ENCODE measurements around the gene SREBF2. TPM values are rescaled to one million over a fixed set of nuclear protein-coding genes. Genes with fewer than 3 reads are reported as not detected.
"Not testable (repeated sequence)": the region's sequence is repeated elsewhere in the genome, so short reads cannot be mapped to it uniquely, and the experiment has no call there.

The SREBF2 gene
- total and polyA plus RNA-seq, 2 experiments from 2014 or later = 113 to 114 TPM

- H3K9me3 ChIP-seq (ENCODE audit: low read depth) = no peaks in the 10 kb centered on the region
- H4K20me1 ChIP-seq (ENCODE audit: insufficient read depth, poor library complexity, severe bottlenecking) = peaks cover 21% of the 10 kb centered on the region
- peak overlapping the region; percentile 87 for H3K4me2 ChIP-seq
- H3K4me3 ChIP-seq = peak overlapping the region; percentile 93
- no peaks in the 10 kb centered on the region for H3K36me3 ChIP-seq (replicated peaks; ENCODE audit: insufficient read depth, low read depth)
- peaks cover 54% of the 10 kb centered on the region for H3K79me2 ChIP-seq
- WGBS (ENCODE audit: low lambda C conversion rate, missing lambda C conversion rate) = under 1% methylated on average over 57 of the region's 86 CpGs
- TF ChIP-seq EZH2phosphoT487 (IDR thresholded peaks at IDR 0.05; ENCODE audit: low read depth, severe bottlenecking, unreplicated experiment) (no peak), CTCF (IDR thresholded peaks at IDR 0.05; ENCODE audit: poor library complexity) (no peak), EZH2 (IDR thresholded peaks at IDR 0.05; ENCODE audit: borderline replicate concordance) (no peak)
- H3K9me2 ChIP-seq (replicated peaks; ENCODE audit: insufficient read depth) = no peaks in the 10 kb centered on the region
- H3K27ac ChIP-seq = peak overlapping the region; percentile 96
- peaks cover 14% of the 10 kb centered on the region for H3K4me1 ChIP-seq (ENCODE audit: insufficient read depth)
- H3K27me3 ChIP-seq = no peaks in the 10 kb centered on the region
- peak; percentile 75 for DNase-seq (ENCODE audit: low spot score)
- peak overlapping the region; percentile 6 for H2AFZ ChIP-seq
Measured at GRCh38 chr22:41833369-41834004, 582 bp downstream of the SREBF2 start.

GRCh38 chr22:41834005-41834944, 1.4 kb downstream of the SREBF2 start:
- Histone ChIP-seq H3K4me3 (peak overlapping the region; percentile 93), H2AFZ (no peak overlapping the region), H3K79me2 (peaks cover 62% of the 10 kb centered on the region), H3K27ac (peak overlapping the region; percentile 96), H3K36me3 (replicated peaks; ENCODE audit: insufficient read depth, low read depth) (no peaks in the 10 kb centered on the region), H3K9me3 (ENCODE audit: low read depth) (no peaks in the 10 kb centered on the region), H3K4me1 (ENCODE audit: insufficient read depth) (peaks cover 14% of the 10 kb centered on the region), H3K9me2 (replicated peaks; ENCODE audit: insufficient read depth) (no peaks in the 10 kb centered on the region), H3K4me2 (peak overlapping the region; percentile 87), H3K27me3 (no peaks in the 10 kb centered on the region), H4K20me1 (ENCODE audit: insufficient read depth, poor library complexity, severe bottlenecking) (peaks cover 25% of the 10 kb centered on the region)
- TF ChIP-seq EZH2phosphoT487 (IDR thresholded peaks at IDR 0.05; ENCODE audit: low read depth, severe bottlenecking, unreplicated experiment) (no peak), EZH2 (IDR thresholded peaks at IDR 0.05; ENCODE audit: borderline replicate concordance) (no peak), CTCF (IDR thresholded peaks at IDR 0.05; ENCODE audit: poor library complexity) (no peak)
- 12% methylated on average over 14 of the region's 14 CpGs for WGBS (ENCODE audit: low lambda C conversion rate, missing lambda C conversion rate)
- DNase-seq (ENCODE audit: low spot score) = no peak

- WGBS (ENCODE audit: low lambda C conversion rate, missing lambda C conversion rate) = 90% methylated on average over 8 of the region's 8 CpGs
- not testable (repeated sequence) for DNase-seq (ENCODE audit: low spot score); H3K4me3 ChIP-seq; H3K27me3 ChIP-seq; H3K9me2 ChIP-seq (replicated peaks; ENCODE audit: insufficient read depth); H3K36me3 ChIP-seq (replicated peaks; ENCODE audit: insufficient read depth, low read depth); H3K9me3 ChIP-seq (ENCODE audit: low read depth); H2AFZ ChIP-seq
- peak overlapping the region; percentile 87 for H3K4me2 ChIP-seq
- H3K27ac ChIP-seq = peak overlapping the region; percentile 37
- peaks cover 35% of the 10 kb centered on the region for H4K20me1 ChIP-seq (ENCODE audit: insufficient read depth, poor library complexity, severe bottlenecking)
- H3K4me1 ChIP-seq (ENCODE audit: insufficient read depth) = peaks cover 19% of the 10 kb centered on the region
- H3K79me2 ChIP-seq = peaks cover 74% of the 10 kb centered on the region
Measured at GRCh38 chr22:41835462-41835861, 2.6 kb downstream of the SREBF2 start.

- no peaks in the 10 kb centered on the region for H3K27me3 ChIP-seq
- H3K79me2 ChIP-seq = peaks cover 85% of the 10 kb centered on the region
- peaks cover 30% of the 10 kb centered on the region for H3K4me1 ChIP-seq (ENCODE audit: insufficient read depth)
- H3K9me3 ChIP-seq (ENCODE audit: low read depth) = no peaks in the 10 kb centered on the region
- no peak overlapping the region for H2AFZ ChIP-seq
- H3K9me2 ChIP-seq (replicated peaks; ENCODE audit: insufficient read depth) = no peaks in the 10 kb centered on the region
- H3K4me2 ChIP-seq = peak overlapping the region; percentile 87
- 72% methylated on average over 2 of the region's 2 CpGs for WGBS (ENCODE audit: low lambda C conversion rate, missing lambda C conversion rate)
- no peak for DNase-seq (ENCODE audit: low spot score)
- peaks cover 46% of the 10 kb centered on the region for H4K20me1 ChIP-seq (ENCODE audit: insufficient read depth, poor library complexity, severe bottlenecking)
- TF ChIP-seq CTCF (IDR thresholded peaks at IDR 0.05; ENCODE audit: poor library complexity) (no peak), EZH2phosphoT487 (IDR thresholded peaks at IDR 0.05; ENCODE audit: low read depth, severe bottlenecking, unreplicated experiment) (no peak), EZH2 (IDR thresholded peaks at IDR 0.05; ENCODE audit: borderline replicate concordance) (no peak)
- no peak overlapping the region for H3K4me3 ChIP-seq
- H3K36me3 ChIP-seq (replicated peaks; ENCODE audit: insufficient read depth, low read depth) = no peaks in the 10 kb centered on the region
- peak overlapping the region; percentile 37 for H3K27ac ChIP-seq
Measured at GRCh38 chr22:41836551-41836950, 3.6 kb downstream of the SREBF2 start.
